NB4 (cell line): ENCODE measurements around the gene KCNN4.

Source experiments
- CTCF ChIP-seq: IDR thresholded peaks from one replicate; pipeline ENCODE4 v1.5.1; 2012; ENCODE audit warnings: low read depth, low read length
- MAX ChIP-seq: IDR thresholded peaks from 2 replicates; pipeline ENCODE4 v1.6.1; 2011; ENCODE audit warnings: low read depth, low read length
- POLR2A ChIP-seq: IDR thresholded peaks from 2 replicates; pipeline ENCODE4 v1.6.1; 2011; ENCODE audit warnings: mild to moderate bottlenecking; ENCODE audit not compliant: insufficient read length; ENCODE audit errors: extremely low read depth

- TF ChIP-seq CTCF = no peak
- TF ChIP-seq MAX = no peak
- no peak for TF ChIP-seq POLR2A
These were observed 50.9 kb downstream of the KCNN4 start for GRCh38 chr19:43729919-43730318.
